WTC11 (cell line): ENCODE data around the gene GAPDHS. TPM values are rescaled to one million over a fixed set of nuclear protein-coding genes. Genes with fewer than 3 reads are reported as not detected.

Source experiments
- ATAC-seq: fragments of 200-7000 bp; cut with Tn5 transposase; 2 replicates; pipeline ENCODE4 v1.10.0; 2021; ENCODE audit warnings: mild to moderate bottlenecking, moderate library complexity
- CTCF ChIA-PET: fragments of 300-600 bp; sonication (Branson Sonifier 250); formaldehyde crosslinking; loops from one replicate; lab custom pipeline; 2021; ENCODE audit warnings: antibody characterized with exemption; lab: Charles Lee
- POLR2A ChIA-PET: fragments of 350-600 bp; sonication (Branson Sonifier 250); formaldehyde crosslinking; loops from one replicate; lab custom pipeline; 2021; ENCODE audit warnings: antibody characterized with exemption; lab: Charles Lee
- DNase-seq: peaks from one replicate; pipeline ENCODE4 v3.0.0; 2021; ENCODE audit warnings: low spot score
- H3K27ac Mint-ChIP-seq: 2 replicates; pipeline ENCODE4 v1.8.0; 2021; ENCODE audit warnings: mixed read lengths
- H3K27me3 Mint-ChIP-seq: 2 replicates; pipeline ENCODE4 v1.8.0; 2021; ENCODE audit warnings: low read depth, mild to moderate bottlenecking, moderate library complexity, mixed read lengths
- H3K36me3 Mint-ChIP-seq: 2 replicates; pipeline ENCODE4 v1.8.0; 2021; ENCODE audit warnings: mixed read lengths
- H3K4me1 Mint-ChIP-seq: 2 replicates; pipeline ENCODE4 v1.8.0; 2022; ENCODE audit warnings: mixed read lengths
- H3K4me3 Mint-ChIP-seq: 2 replicates; pipeline ENCODE4 v1.8.0; 2021; ENCODE audit warnings: mild to moderate bottlenecking, moderate library complexity, mixed read lengths
- H3K9me3 Mint-ChIP-seq: 2 replicates; pipeline ENCODE4 v1.8.0; 2021; ENCODE audit warnings: mixed read lengths
- ATF1 ChIP-seq: sonication (generic); formaldehyde crosslinking; IDR thresholded peaks from 2 replicates; pipeline ENCODE4 v1.8.1; 2023; ENCODE audit warnings: mild to moderate bottlenecking, moderate library complexity, missing genetic modification reagents
- CREB1 ChIP-seq: sonication (generic); formaldehyde crosslinking; IDR thresholded peaks from 2 replicates; pipeline ENCODE4 v1.8.0; 2023; ENCODE audit warnings: mild to moderate bottlenecking, missing genetic modification reagents
- FOXJ3 ChIP-seq: sonication (generic); formaldehyde crosslinking; IDR thresholded peaks from 2 replicates; pipeline ENCODE4 v1.9.0; 2021; ENCODE audit warnings: missing genetic modification reagents, mild to moderate bottlenecking, borderline replicate concordance
- FOXK1 ChIP-seq: sonication (generic); formaldehyde crosslinking; IDR thresholded peaks from 2 replicates; pipeline ENCODE4 v1.8.0; 2022; ENCODE audit warnings: mild to moderate bottlenecking, moderate library complexity, missing genetic modification reagents
- GABPB1 ChIP-seq: sonication (generic); formaldehyde crosslinking; IDR thresholded peaks from 2 replicates; pipeline ENCODE4 v1.8.1; 2023; ENCODE audit warnings: mild to moderate bottlenecking, missing genetic modification reagents
- IRF2 ChIP-seq: sonication (generic); formaldehyde crosslinking; IDR thresholded peaks from 2 replicates; pipeline ENCODE4 v1.8.0; 2022; ENCODE audit warnings: low read depth, missing genetic modification reagents, borderline replicate concordance
- NFE2L1 ChIP-seq: sonication (generic); formaldehyde crosslinking; IDR thresholded peaks from 2 replicates; pipeline ENCODE4 v1.8.1; 2023; ENCODE audit warnings: missing genetic modification reagents
- OVOL2 ChIP-seq: fragments of 250-450 bp; sonication (Bioruptor Pico); IDR thresholded peaks from 2 replicates; pipeline ENCODE4 v1.9.0; 2021; ENCODE audit warnings: mild to moderate bottlenecking, borderline replicate concordance
- SOX15 ChIP-seq: fragments of 250-450 bp; sonication (Bioruptor Pico); IDR thresholded peaks from 2 replicates; pipeline ENCODE4 v1.9.0; 2021; ENCODE audit warnings: mild to moderate bottlenecking
- ZNF138 ChIP-seq: sonication (generic); formaldehyde crosslinking; conservative IDR thresholded peaks from 2 replicates; pipeline ENCODE4 v1.8.1; 2022; ENCODE audit warnings: mild to moderate bottlenecking, moderate library complexity, missing genetic modification reagents
- ZNF232 ChIP-seq: sonication (generic); formaldehyde crosslinking; IDR thresholded peaks from 2 replicates; pipeline ENCODE4 v1.8.0; 2022; ENCODE audit warnings: mild to moderate bottlenecking, missing genetic modification reagents
- ZNF416 ChIP-seq: fragments of 250-450 bp; sonication (Bioruptor Pico); IDR thresholded peaks from 2 replicates; pipeline ENCODE4 v1.9.0; 2021; ENCODE audit warnings: mild to moderate bottlenecking, inconsistent platforms
- total RNA-seq: library from RNA; stranded (reverse); gene quantifications from 3 replicates; pipeline ENCODE4 v1.2.3, GENCODE V29; 2021
- TF ChIP-seq, protein P1 (sequence below): sonication (generic); formaldehyde crosslinking; IDR thresholded peaks from 2 replicates; pipeline ENCODE4 v1.8.0; 2022; ENCODE audit warnings: mild to moderate bottlenecking, missing genetic modification reagents
- TF ChIP-seq, protein P2 (sequence below): fragments of 250-450 bp; sonication (Bioruptor Pico); IDR thresholded peaks from 2 replicates; pipeline ENCODE4 v1.9.0; 2021; ENCODE audit warnings: mild to moderate bottlenecking
- TF ChIP-seq, protein P3 (sequence below): fragments of 250-450 bp; sonication (Bioruptor Pico); IDR thresholded peaks from 2 replicates; pipeline ENCODE4 v1.9.0; 2021; ENCODE audit warnings: mild to moderate bottlenecking, borderline replicate concordance
- TF ChIP-seq, protein P4 (sequence below): sonication (generic); formaldehyde crosslinking; IDR thresholded peaks from 2 replicates; pipeline ENCODE4 v1.8.1; 2022; ENCODE audit warnings: missing genetic modification reagents, borderline replicate concordance

GAPDHS gene
- total RNA-seq, 1 experiment from 2014 or later = 0.20 TPM

DNA sequence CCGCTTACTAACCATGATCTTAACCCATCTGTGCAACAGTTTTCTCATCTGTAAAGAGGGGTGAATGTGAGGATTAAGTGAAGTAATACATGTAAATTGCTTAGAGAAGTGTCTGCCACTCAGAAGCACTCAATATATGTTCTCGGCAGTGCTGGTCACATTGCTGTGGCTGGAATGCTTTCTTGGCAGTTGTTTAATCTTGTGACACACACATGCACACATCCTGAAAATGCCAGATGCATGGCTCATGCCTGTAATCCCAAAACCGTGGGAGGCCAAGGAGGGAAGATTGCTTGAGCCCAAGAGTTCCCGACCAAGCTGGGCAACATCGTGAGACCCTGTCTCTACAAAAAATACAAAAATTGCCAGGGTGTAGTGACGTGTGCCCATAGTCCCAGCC lies 14.9 kb upstream of the GAPDHS start:
- TF ChIP-seq IRF2 (CRISPR knock-in tag) = no peak
- no peak for TF ChIP-seq GABPB1 (CRISPR knock-in tag)
- TF ChIP-seq, protein P1, sequence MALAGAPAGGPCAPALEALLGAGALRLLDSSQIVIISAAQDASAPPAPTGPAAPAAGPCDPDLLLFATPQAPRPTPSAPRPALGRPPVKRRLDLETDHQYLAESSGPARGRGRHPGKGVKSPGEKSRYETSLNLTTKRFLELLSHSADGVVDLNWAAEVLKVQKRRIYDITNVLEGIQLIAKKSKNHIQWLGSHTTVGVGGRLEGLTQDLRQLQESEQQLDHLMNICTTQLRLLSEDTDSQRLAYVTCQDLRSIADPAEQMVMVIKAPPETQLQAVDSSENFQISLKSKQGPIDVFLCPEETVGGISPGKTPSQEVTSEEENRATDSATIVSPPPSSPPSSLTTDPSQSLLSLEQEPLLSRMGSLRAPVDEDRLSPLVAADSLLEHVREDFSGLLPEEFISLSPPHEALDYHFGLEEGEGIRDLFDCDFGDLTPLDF (CRISPR knock-in tag) = no peak
- TF ChIP-seq, protein P2, sequence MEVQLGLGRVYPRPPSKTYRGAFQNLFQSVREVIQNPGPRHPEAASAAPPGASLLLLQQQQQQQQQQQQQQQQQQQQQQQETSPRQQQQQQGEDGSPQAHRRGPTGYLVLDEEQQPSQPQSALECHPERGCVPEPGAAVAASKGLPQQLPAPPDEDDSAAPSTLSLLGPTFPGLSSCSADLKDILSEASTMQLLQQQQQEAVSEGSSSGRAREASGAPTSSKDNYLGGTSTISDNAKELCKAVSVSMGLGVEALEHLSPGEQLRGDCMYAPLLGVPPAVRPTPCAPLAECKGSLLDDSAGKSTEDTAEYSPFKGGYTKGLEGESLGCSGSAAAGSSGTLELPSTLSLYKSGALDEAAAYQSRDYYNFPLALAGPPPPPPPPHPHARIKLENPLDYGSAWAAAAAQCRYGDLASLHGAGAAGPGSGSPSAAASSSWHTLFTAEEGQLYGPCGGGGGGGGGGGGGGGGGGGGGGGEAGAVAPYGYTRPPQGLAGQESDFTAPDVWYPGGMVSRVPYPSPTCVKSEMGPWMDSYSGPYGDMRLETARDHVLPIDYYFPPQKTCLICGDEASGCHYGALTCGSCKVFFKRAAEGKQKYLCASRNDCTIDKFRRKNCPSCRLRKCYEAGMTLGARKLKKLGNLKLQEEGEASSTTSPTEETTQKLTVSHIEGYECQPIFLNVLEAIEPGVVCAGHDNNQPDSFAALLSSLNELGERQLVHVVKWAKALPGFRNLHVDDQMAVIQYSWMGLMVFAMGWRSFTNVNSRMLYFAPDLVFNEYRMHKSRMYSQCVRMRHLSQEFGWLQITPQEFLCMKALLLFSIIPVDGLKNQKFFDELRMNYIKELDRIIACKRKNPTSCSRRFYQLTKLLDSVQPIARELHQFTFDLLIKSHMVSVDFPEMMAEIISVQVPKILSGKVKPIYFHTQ (CRISPR knock-in tag) = no peak
- TF ChIP-seq, protein P3, sequence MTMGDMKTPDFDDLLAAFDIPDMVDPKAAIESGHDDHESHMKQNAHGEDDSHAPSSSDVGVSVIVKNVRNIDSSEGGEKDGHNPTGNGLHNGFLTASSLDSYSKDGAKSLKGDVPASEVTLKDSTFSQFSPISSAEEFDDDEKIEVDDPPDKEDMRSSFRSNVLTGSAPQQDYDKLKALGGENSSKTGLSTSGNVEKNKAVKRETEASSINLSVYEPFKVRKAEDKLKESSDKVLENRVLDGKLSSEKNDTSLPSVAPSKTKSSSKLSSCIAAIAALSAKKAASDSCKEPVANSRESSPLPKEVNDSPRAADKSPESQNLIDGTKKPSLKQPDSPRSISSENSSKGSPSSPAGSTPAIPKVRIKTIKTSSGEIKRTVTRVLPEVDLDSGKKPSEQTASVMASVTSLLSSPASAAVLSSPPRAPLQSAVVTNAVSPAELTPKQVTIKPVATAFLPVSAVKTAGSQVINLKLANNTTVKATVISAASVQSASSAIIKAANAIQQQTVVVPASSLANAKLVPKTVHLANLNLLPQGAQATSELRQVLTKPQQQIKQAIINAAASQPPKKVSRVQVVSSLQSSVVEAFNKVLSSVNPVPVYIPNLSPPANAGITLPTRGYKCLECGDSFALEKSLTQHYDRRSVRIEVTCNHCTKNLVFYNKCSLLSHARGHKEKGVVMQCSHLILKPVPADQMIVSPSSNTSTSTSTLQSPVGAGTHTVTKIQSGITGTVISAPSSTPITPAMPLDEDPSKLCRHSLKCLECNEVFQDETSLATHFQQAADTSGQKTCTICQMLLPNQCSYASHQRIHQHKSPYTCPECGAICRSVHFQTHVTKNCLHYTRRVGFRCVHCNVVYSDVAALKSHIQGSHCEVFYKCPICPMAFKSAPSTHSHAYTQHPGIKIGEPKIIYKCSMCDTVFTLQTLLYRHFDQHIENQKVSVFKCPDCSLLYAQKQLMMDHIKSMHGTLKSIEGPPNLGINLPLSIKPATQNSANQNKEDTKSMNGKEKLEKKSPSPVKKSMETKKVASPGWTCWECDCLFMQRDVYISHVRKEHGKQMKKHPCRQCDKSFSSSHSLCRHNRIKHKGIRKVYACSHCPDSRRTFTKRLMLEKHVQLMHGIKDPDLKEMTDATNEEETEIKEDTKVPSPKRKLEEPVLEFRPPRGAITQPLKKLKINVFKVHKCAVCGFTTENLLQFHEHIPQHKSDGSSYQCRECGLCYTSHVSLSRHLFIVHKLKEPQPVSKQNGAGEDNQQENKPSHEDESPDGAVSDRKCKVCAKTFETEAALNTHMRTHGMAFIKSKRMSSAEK (CRISPR knock-in tag) = no peak
- no peak for TF ChIP-seq ATF1
- TF ChIP-seq, protein P4, sequence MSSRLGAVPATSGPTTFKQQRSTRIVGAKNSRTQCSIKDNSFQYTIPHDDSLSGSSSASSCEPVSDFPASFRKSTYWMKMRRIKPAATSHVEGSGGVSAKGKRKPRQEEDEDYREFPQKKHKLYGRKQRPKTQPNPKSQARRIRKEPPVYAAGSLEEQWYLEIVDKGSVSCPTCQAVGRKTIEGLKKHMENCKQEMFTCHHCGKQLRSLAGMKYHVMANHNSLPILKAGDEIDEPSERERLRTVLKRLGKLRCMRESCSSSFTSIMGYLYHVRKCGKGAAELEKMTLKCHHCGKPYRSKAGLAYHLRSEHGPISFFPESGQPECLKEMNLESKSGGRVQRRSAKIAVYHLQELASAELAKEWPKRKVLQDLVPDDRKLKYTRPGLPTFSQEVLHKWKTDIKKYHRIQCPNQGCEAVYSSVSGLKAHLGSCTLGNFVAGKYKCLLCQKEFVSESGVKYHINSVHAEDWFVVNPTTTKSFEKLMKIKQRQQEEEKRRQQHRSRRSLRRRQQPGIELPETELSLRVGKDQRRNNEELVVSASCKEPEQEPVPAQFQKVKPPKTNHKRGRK (CRISPR knock-in tag) = no peak
- no peak for TF ChIP-seq SOX15
- no peak for ATAC-seq
- Mint-ChIP-seq H3K9me3 (no peaks in the 10 kb centered on the region), H3K4me1 (peaks cover 31% of the 10 kb centered on the region), H3K27ac (no peak overlapping the region), H3K4me3 (no peak overlapping the region), H3K36me3 (no peaks in the 10 kb centered on the region), H3K27me3 (no peaks in the 10 kb centered on the region; the same call in none of the 2 replicates)
- ChIA-PET POLR2A (no interaction called here), CTCF (no interaction called here)
- no peak for DNase-seq

DNA sequence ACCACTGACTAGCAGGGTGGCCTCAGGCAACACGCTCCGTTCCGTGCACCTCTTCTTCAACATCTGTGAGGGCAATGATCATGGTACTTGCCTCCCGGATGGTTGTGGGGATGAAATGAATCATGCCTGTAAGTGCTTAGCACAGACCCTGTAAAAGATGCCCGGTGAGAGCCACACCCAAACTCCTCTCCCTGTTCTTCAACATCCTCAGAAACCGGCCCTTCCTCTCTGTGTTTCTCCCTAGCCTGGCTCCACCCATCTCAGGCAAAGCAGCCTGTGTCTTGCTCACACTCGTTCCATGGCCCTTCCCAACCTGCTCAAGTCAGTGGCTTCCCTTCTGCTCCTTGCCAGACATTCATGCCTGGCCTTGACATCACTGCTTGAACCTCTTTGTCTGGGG lies 14.0 kb upstream of the GAPDHS start:
- Mint-ChIP-seq H3K27me3 (no peaks in the 10 kb centered on the region; the same call in 1 of the 2 replicates), H3K4me1 (peaks cover 33% of the 10 kb centered on the region), H3K36me3 (no peaks in the 10 kb centered on the region), H3K4me3 (no peak overlapping the region), H3K27ac (no peak overlapping the region), H3K9me3 (no peaks in the 10 kb centered on the region)
- POLR2A ChIA-PET = interaction anchor here (0.5 kb wide), 1 partner anchor 141 kb away, joined by 3 read pairs; no protein-coding TSS in a partner anchor
- CTCF ChIA-PET = interaction anchor here (0.9 kb wide), 1 partner anchor 9 kb away, joined by 4 read pairs; no protein-coding TSS in a partner anchor
- TF ChIP-seq FOXJ3 (CRISPR knock-in tag) (no peak), OVOL2 (CRISPR knock-in tag) (no peak), ZNF138 (CRISPR knock-in tag) (no peak), FOXK1 (no peak), CREB1 (CRISPR knock-in tag) (no peak), ZNF416 (CRISPR knock-in tag) (no peak), NFE2L1 (CRISPR knock-in tag) (no peak), ZNF232 (CRISPR knock-in tag) (no peak)
- TF ChIP-seq, protein P1 (CRISPR knock-in tag) = no peak
- ATAC-seq (no peak; the same call in 1 of the 2 replicates), DNase-seq (no peak)
